NT2/D1 (cell line): ENCODE results near the gene SCAP.

Source experiments
- YY1 ChIP-seq: IDR thresholded peaks from 2 replicates; pipeline ENCODE4 v1.6.1; 2011; ENCODE audit not compliant: insufficient read length, insufficient read depth
- ZNF274 ChIP-seq: IDR thresholded peaks from 2 replicates; pipeline ENCODE4 v1.6.1; 2011; ENCODE audit warnings: mild to moderate bottlenecking, low read depth, low read length

DNA sequence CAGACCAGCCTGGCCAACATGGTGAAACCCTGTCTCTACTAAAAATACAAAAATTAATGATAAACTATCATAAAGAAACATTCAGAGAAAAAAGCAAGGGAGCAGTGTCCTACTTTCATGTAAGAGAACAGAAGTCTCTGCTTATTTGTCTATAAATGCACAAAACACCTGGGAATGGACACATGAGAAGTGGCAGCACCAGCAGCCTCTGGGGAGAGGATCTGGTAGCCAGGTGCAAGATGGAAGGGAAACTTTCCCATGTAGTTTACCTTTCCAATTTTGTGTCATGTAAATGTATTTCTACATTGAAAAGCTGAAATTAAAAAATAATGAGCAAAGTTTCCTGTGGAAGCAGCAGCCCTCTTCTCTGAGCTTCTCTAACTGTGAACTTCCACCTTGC is 18.8 kb downstream of the SCAP start:
- no peak for TF ChIP-seq ZNF274
- TF ChIP-seq YY1, result no peak
